UCSD-AML1 (cell line): ENCODE measurements around the gene SLC35A4.
"Not testable (repeated sequence)": the region's sequence is repeated elsewhere in the genome, so short reads cannot be mapped to it uniquely, and the experiment has no call there.

Experiments
- DNase-seq: peaks from one replicate; lab custom pipeline; 2025; ENCODE audit not compliant: unreplicated experiment; lab: John Stamatoyannopoulos, UW

Gene SLC35A4

GRCh38 chr5:140588311-140589070, 23.9 kb downstream of the SLC35A4 start:
- DNase-seq = no peak

- no peak for DNase-seq
Observed at GRCh38 chr5:140590861-140591260, 26.2 kb downstream of the SLC35A4 start.

GRCh38 chr5:140591747-140592372, 27.2 kb downstream of the SLC35A4 start:
- DNase-seq = no peak

- DNase-seq = not testable (repeated sequence)
Observed at GRCh38 chr5:140593070-140593469, 28.4 kb downstream of the SLC35A4 start.

GRCh38 chr5:140594169-140594568, 29.5 kb downstream of the SLC35A4 start:
- DNase-seq = no peak

GRCh38 chr5:140595538-140596300, 31.1 kb downstream of the SLC35A4 start:
- no peak for DNase-seq

GRCh38 chr5:140596321-140596741, 31.7 kb downstream of the SLC35A4 start:
- DNase-seq = no peak

- no peak for DNase-seq
Observed at GRCh38 chr5:140598836-140599235, 34.2 kb downstream of the SLC35A4 start.

GRCh38 chr5:140600096-140600495, 35.5 kb downstream of the SLC35A4 start:
- DNase-seq = no peak

- DNase-seq = no peak
Observed at GRCh38 chr5:140602147-140602546, 37.5 kb downstream of the SLC35A4 start.

GRCh38 chr5:140603446-140603698, 38.7 kb downstream of the SLC35A4 start:
- DNase-seq = not testable (repeated sequence)

GRCh38 chr5:140603734-140604133, 39.1 kb downstream of the SLC35A4 start:
- DNase-seq = no peak

- no peak for DNase-seq
Observed at GRCh38 chr5:140605879-140606278, 41.3 kb downstream of the SLC35A4 start.

- DNase-seq = no peak
Observed at GRCh38 chr5:140607031-140607430, 42.4 kb downstream of the SLC35A4 start.

- DNase-seq = no peak
Observed at GRCh38 chr5:140608722-140609121, 44.1 kb downstream of the SLC35A4 start.

GRCh38 chr5:140609126-140609525, 44.5 kb downstream of the SLC35A4 start:
- peak; percentile 61 for DNase-seq

GRCh38 chr5:140611020-140611521, 46.4 kb downstream of the SLC35A4 start:
- DNase-seq = peak; percentile 56
